GM23338 (cell line): ENCODE results near the gene ADAMTS19. TPM values are rescaled to one million over a fixed set of nuclear protein-coding genes. Genes with fewer than 3 reads are reported as not detected.

ENCODE experiments used
- ATAC-seq: fragments of 200-7000 bp; cut with Tn5 transposase; 3 replicates; pipeline ENCODE4 v1.9.1; 2020
- DNase-seq: peaks from one replicate; pipeline ENCODE4 v3.0.0-alpha.2; 2015; ENCODE audit warnings: low spot score
- H2AFZ ChIP-seq: fragments of 200-600 bp; sonication (generic); 2 replicates; pipeline ENCODE4 v1.8.0; 2016; ENCODE audit warnings: antibody characterized with exemption, mild to moderate bottlenecking, moderate library complexity
- H3F3A ChIP-seq: fragments of 200-600 bp; sonication (generic); replicated peaks from 2 replicates; pipeline ENCODE4 v1.8.0; 2017; ENCODE audit warnings: antibody characterized with exemption, mixed run types, low read depth
- H3K27ac ChIP-seq: fragments of 200-600 bp; sonication (generic); 2 replicates; pipeline ENCODE4 v1.6.1; 2016; ENCODE audit warnings: low read depth
- H3K27me3 ChIP-seq: fragments of 200-600 bp; sonication (generic); 2 replicates; pipeline ENCODE4 v1.8.0; 2016; ENCODE audit warnings: mild to moderate bottlenecking, mixed run types, moderate library complexity; ENCODE audit not compliant: insufficient read depth
- H3K36me3 ChIP-seq: fragments of 200-600 bp; sonication (generic); 2 replicates; pipeline ENCODE4 v1.8.0; 2016; ENCODE audit warnings: mild to moderate bottlenecking; ENCODE audit not compliant: insufficient read depth
- H3K4me1 ChIP-seq: fragments of 200-600 bp; sonication (generic); 2 replicates; pipeline ENCODE4 v1.8.0; 2016; ENCODE audit warnings: mild to moderate bottlenecking, moderate library complexity; ENCODE audit not compliant: insufficient read depth
- H3K4me2 ChIP-seq: fragments of 200-600 bp; sonication (generic); 2 replicates; pipeline ENCODE4 v1.7.1; 2017; ENCODE audit warnings: mixed run types
- H3K4me3 ChIP-seq: fragments of 200-600 bp; sonication (generic); 2 replicates; pipeline ENCODE4 v1.6.1; 2016; ENCODE audit warnings: mixed run types
- H3K79me2 ChIP-seq: fragments of 200-600 bp; sonication (generic); replicated peaks from 2 replicates; pipeline ENCODE4 v1.8.0; 2017; ENCODE audit warnings: mild to moderate bottlenecking; ENCODE audit not compliant: insufficient read depth
- H3K9me2 ChIP-seq: fragments of 200-600 bp; sonication (generic); 2 replicates; pipeline ENCODE4 v1.8.0; 2017; ENCODE audit not compliant: insufficient read depth
- H4K20me1 ChIP-seq: fragments of 200-600 bp; sonication (generic); replicated peaks from 2 replicates; pipeline ENCODE4 v1.8.0; 2017; ENCODE audit warnings: mild to moderate bottlenecking; ENCODE audit not compliant: insufficient read depth
- H3K27ac Mint-ChIP-seq: 2 replicates; pipeline ENCODE4 v1.8.0; 2020; ENCODE audit warnings: inconsistent platforms, mild to moderate bottlenecking, moderate library complexity, mixed read lengths
- H3K27me3 Mint-ChIP-seq: 3 replicates; pipeline ENCODE4 v1.8.0; 2022; ENCODE audit warnings: low read depth, mild to moderate bottlenecking, moderate library complexity, mixed read lengths, inconsistent platforms; ENCODE audit not compliant: insufficient read depth, poor library complexity
- H3K36me3 Mint-ChIP-seq: 3 replicates; pipeline ENCODE4 v1.8.0; 2021; ENCODE audit warnings: low read depth, mild to moderate bottlenecking, inconsistent platforms, moderate library complexity, mixed read lengths
- H3K4me1 Mint-ChIP-seq: 3 replicates; pipeline ENCODE4 v1.8.0; 2020; ENCODE audit warnings: mild to moderate bottlenecking, inconsistent platforms, mixed read lengths
- H3K4me3 Mint-ChIP-seq: 3 replicates; pipeline ENCODE4 v1.8.0; 2021; ENCODE audit warnings: moderate library complexity, mild to moderate bottlenecking, inconsistent platforms, mixed read lengths
- H3K9me3 Mint-ChIP-seq: 3 replicates; pipeline ENCODE4 v1.8.0; 2020; ENCODE audit warnings: moderate library complexity, mild to moderate bottlenecking, inconsistent platforms, mixed read lengths
- CREB1 ChIP-seq: fragments of 250-450 bp; sonication (Bioruptor Pico); IDR thresholded peaks from 2 replicates; pipeline ENCODE4 v1.5.0; 2020; ENCODE audit warnings: low read depth, mild to moderate bottlenecking, moderate library complexity
- EZH2 ChIP-seq: fragments of 200-600 bp; sonication (generic); IDR thresholded peaks from one replicate; pipeline ENCODE4 v1.8.0; 2017; ENCODE audit warnings: antibody characterized with exemption, mild to moderate bottlenecking, low read depth; ENCODE audit not compliant: unreplicated experiment
- EZH2phosphoT487 ChIP-seq: fragments of 200-600 bp; sonication (generic); IDR thresholded peaks from one replicate; pipeline ENCODE4 v1.8.1; 2018; ENCODE audit warnings: antibody characterized with exemption; ENCODE audit not compliant: unreplicated experiment
- JUNB ChIP-seq: IDR thresholded peaks from one replicate; pipeline ENCODE4 v1.6.1; 2016; ENCODE audit warnings: antibody characterized with exemption; ENCODE audit not compliant: unreplicated experiment
- NANOG ChIP-seq: IDR thresholded peaks from 2 replicates; pipeline ENCODE4 v1.6.1; 2016; ENCODE audit warnings: antibody characterized with exemption, borderline replicate concordance
- POLR2AphosphoS5 ChIP-seq: IDR thresholded peaks from 2 replicates; pipeline ENCODE4 v1.6.1; 2016; ENCODE audit warnings: antibody characterized with exemption, low read depth
- STAT1 ChIP-seq: IDR thresholded peaks from one replicate; pipeline ENCODE4 v1.6.1; 2016; ENCODE audit warnings: antibody characterized with exemption; ENCODE audit not compliant: unreplicated experiment
- ZNF114 ChIP-seq: fragments of 250-450 bp; sonication (Bioruptor Pico); IDR thresholded peaks from 2 replicates; pipeline ENCODE4 v1.5.0; 2020; ENCODE audit warnings: mild to moderate bottlenecking, moderate library complexity
- ZNF331 ChIP-seq: fragments of 250-450 bp; sonication (Bioruptor Pico); IDR thresholded peaks from 2 replicates; pipeline ENCODE4 v1.5.0; 2020; ENCODE audit warnings: low read depth, mild to moderate bottlenecking, moderate library complexity
- polyA plus RNA-seq: library from polyadenylated mRNA; unstranded; fragments of >200 nt; fragmentation: Nextera tagmentation; extraction: Ambion mirVana; gene quantifications from 2 replicates; pipeline ENCODE4 v1.2.1, GENCODE V29; 2016
- total RNA-seq: library from RNA; depleted of rRNA; stranded (reverse); fragments of >200 nt; shearing (Covaris generic); gene quantifications from 2 replicates; pipeline ENCODE4 v1.2.3, GENCODE V29; 2014
- TF ChIP-seq, protein P1 (sequence below), 2 experiments: fragments of 200-600 bp in 1 of 2; sonication (generic) in 1 of 2; conservative IDR thresholded peaks; 2 replicates each; pipeline versions ENCODE4 v1.5.1 to v1.6.1; 2016 to 2017; ENCODE audit warnings: antibody characterized with exemption in 2 of 2, low read depth in 2 of 2, mild to moderate bottlenecking in 2 of 2, moderate library complexity in 1 of 2
- TF ChIP-seq, protein P2 (sequence below): IDR thresholded peaks from 2 replicates; pipeline ENCODE4 v1.6.1; 2016; ENCODE audit warnings: antibody characterized with exemption
- TF ChIP-seq, protein P3 (sequence below): fragments of 250-450 bp; sonication (Bioruptor Pico); IDR thresholded peaks from 2 replicates; pipeline ENCODE4 v1.5.0; 2020; ENCODE audit warnings: mild to moderate bottlenecking, moderate library complexity
- TF ChIP-seq, protein P4 (sequence below): IDR thresholded peaks from one replicate; pipeline ENCODE4 v1.6.1; 2018; ENCODE audit warnings: antibody characterized with exemption; ENCODE audit not compliant: unreplicated experiment

ADAMTS19 gene
- total and polyA plus RNA-seq, 2 experiments from 2014 or later: 6.0 to 27.4 TPM

DNA sequence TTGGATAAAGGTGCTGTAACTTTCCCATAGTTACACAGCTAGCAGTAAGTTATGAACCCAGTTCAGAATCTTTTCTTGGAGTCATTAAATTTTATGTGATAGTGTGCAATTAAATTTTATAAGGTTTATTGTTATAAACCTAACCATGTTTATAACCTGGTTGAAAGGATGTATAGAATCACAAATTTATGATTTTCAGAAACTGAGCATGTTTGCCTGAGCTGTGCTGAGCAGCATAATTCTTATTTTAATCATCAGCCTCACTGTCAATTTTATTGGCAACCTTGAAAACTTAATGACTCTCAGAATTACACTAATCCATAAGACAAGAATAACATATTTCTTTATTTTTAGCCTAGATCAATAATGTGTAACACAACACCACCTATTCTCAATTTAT lies 46.9 kb downstream of the ADAMTS19 start:
- no peaks in the 10 kb centered on the region for H3F3A ChIP-seq
- H3K36me3 Mint-ChIP-seq: no peaks in the 10 kb centered on the region
- H3K4me2 ChIP-seq: no peak overlapping the region
- DNase-seq: no peak
- no peak overlapping the region for H3K27ac Mint-ChIP-seq
- TF ChIP-seq, protein P1, sequence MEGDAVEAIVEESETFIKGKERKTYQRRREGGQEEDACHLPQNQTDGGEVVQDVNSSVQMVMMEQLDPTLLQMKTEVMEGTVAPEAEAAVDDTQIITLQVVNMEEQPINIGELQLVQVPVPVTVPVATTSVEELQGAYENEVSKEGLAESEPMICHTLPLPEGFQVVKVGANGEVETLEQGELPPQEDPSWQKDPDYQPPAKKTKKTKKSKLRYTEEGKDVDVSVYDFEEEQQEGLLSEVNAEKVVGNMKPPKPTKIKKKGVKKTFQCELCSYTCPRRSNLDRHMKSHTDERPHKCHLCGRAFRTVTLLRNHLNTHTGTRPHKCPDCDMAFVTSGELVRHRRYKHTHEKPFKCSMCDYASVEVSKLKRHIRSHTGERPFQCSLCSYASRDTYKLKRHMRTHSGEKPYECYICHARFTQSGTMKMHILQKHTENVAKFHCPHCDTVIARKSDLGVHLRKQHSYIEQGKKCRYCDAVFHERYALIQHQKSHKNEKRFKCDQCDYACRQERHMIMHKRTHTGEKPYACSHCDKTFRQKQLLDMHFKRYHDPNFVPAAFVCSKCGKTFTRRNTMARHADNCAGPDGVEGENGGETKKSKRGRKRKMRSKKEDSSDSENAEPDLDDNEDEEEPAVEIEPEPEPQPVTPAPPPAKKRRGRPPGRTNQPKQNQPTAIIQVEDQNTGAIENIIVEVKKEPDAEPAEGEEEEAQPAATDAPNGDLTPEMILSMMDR (conservative IDR thresholded peaks at IDR 0.05; ENCODE audit: low read depth in 2 of 2): no peak
- no peak for TF ChIP-seq ZNF114
- TF ChIP-seq, protein P2, sequence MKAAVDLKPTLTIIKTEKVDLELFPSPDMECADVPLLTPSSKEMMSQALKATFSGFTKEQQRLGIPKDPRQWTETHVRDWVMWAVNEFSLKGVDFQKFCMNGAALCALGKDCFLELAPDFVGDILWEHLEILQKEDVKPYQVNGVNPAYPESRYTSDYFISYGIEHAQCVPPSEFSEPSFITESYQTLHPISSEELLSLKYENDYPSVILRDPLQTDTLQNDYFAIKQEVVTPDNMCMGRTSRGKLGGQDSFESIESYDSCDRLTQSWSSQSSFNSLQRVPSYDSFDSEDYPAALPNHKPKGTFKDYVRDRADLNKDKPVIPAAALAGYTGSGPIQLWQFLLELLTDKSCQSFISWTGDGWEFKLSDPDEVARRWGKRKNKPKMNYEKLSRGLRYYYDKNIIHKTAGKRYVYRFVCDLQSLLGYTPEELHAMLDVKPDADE: no peak
- no peak for TF ChIP-seq POLR2AphosphoS5
- TF ChIP-seq ZNF331 (CRISPR knock-in tag): no peak
- no peak for TF ChIP-seq EZH2phosphoT487
- TF ChIP-seq STAT1: no peak
- TF ChIP-seq EZH2: no peak
- TF ChIP-seq NANOG: no peak
- no peak for TF ChIP-seq CREB1
- no peak for TF ChIP-seq JUNB
- TF ChIP-seq, protein P3, sequence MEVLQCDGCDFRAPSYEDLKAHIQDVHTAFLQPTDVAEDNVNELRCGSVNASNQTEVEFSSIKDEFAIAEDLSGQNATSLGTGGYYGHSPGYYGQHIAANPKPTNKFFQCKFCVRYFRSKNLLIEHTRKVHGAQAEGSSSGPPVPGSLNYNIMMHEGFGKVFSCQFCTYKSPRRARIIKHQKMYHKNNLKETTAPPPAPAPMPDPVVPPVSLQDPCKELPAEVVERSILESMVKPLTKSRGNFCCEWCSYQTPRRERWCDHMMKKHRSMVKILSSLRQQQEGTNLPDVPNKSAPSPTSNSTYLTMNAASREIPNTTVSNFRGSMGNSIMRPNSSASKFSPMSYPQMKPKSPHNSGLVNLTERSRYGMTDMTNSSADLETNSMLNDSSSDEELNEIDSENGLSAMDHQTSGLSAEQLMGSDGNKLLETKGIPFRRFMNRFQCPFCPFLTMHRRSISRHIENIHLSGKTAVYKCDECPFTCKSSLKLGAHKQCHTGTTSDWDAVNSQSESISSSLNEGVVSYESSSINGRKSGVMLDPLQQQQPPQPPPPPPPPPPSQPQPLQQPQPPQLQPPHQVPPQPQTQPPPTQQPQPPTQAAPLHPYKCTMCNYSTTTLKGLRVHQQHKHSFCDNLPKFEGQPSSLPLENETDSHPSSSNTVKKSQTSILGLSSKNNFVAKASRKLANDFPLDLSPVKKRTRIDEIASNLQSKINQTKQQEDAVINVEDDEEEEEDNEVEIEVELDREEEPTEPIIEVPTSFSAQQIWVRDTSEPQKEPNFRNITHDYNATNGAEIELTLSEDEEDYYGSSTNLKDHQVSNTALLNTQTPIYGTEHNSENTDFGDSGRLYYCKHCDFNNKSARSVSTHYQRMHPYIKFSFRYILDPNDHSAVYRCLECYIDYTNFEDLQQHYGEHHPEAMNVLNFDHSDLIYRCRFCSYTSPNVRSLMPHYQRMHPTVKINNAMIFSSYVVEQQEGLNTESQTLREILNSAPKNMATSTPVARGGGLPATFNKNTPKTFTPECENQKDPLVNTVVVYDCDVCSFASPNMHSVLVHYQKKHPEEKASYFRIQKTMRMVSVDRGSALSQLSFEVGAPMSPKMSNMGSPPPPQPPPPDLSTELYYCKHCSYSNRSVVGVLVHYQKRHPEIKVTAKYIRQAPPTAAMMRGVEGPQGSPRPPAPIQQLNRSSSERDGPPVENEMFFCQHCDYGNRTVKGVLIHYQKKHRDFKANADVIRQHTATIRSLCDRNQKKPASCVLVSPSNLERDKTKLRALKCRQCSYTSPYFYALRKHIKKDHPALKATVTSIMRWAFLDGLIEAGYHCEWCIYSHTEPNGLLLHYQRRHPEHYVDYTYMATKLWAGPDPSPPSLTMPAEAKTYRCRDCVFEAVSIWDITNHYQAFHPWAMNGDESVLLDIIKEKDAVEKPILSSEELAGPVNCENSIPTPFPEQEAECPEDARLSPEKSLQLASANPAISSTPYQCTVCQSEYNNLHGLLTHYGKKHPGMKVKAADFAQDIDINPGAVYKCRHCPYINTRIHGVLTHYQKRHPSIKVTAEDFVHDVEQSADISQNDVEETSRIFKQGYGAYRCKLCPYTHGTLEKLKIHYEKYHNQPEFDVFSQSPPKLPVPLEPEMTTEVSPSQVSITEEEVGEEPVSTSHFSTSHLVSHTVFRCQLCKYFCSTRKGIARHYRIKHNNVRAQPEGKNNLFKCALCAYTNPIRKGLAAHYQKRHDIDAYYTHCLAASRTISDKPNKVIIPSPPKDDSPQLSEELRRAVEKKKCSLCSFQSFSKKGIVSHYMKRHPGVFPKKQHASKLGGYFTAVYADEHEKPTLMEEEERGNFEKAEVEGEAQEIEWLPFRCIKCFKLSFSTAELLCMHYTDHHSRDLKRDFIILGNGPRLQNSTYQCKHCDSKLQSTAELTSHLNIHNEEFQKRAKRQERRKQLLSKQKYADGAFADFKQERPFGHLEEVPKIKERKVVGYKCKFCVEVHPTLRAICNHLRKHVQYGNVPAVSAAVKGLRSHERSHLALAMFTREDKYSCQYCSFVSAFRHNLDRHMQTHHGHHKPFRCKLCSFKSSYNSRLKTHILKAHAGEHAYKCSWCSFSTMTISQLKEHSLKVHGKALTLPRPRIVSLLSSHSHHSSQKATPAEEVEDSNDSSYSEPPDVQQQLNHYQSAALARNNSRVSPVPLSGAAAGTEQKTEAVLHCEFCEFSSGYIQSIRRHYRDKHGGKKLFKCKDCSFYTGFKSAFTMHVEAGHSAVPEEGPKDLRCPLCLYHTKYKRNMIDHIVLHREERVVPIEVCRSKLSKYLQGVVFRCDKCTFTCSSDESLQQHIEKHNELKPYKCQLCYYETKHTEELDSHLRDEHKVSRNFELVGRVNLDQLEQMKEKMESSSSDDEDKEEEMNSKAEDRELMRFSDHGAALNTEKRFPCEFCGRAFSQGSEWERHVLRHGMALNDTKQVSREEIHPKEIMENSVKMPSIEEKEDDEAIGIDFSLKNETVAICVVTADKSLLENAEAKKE (CRISPR knock-in tag): no peak
- TF ChIP-seq, protein P4, sequence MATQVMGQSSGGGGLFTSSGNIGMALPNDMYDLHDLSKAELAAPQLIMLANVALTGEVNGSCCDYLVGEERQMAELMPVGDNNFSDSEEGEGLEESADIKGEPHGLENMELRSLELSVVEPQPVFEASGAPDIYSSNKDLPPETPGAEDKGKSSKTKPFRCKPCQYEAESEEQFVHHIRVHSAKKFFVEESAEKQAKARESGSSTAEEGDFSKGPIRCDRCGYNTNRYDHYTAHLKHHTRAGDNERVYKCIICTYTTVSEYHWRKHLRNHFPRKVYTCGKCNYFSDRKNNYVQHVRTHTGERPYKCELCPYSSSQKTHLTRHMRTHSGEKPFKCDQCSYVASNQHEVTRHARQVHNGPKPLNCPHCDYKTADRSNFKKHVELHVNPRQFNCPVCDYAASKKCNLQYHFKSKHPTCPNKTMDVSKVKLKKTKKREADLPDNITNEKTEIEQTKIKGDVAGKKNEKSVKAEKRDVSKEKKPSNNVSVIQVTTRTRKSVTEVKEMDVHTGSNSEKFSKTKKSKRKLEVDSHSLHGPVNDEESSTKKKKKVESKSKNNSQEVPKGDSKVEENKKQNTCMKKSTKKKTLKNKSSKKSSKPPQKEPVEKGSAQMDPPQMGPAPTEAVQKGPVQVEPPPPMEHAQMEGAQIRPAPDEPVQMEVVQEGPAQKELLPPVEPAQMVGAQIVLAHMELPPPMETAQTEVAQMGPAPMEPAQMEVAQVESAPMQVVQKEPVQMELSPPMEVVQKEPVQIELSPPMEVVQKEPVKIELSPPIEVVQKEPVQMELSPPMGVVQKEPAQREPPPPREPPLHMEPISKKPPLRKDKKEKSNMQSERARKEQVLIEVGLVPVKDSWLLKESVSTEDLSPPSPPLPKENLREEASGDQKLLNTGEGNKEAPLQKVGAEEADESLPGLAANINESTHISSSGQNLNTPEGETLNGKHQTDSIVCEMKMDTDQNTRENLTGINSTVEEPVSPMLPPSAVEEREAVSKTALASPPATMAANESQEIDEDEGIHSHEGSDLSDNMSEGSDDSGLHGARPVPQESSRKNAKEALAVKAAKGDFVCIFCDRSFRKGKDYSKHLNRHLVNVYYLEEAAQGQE: no peak
- peaks cover 1% of the 10 kb centered on the region for H3K27me3 Mint-ChIP-seq
- ATAC-seq: no peak
- H3K27ac ChIP-seq: no peak overlapping the region
- no peaks in the 10 kb centered on the region for H3K9me2 ChIP-seq
- H3K36me3 ChIP-seq: no peaks in the 10 kb centered on the region
- H4K20me1 ChIP-seq: no peaks in the 10 kb centered on the region
- H3K4me1 Mint-ChIP-seq: no peaks in the 10 kb centered on the region
- no peak overlapping the region for H2AFZ ChIP-seq
- no peaks in the 10 kb centered on the region for H3K4me1 ChIP-seq
- H3K9me3 Mint-ChIP-seq: no peaks in the 10 kb centered on the region; the same call in 2 of the 3 replicates
- no peaks in the 10 kb centered on the region; the same call in 1 of the 2 replicates for H3K79me2 ChIP-seq
- no peak overlapping the region for H3K4me3 Mint-ChIP-seq
- H3K27me3 ChIP-seq: no peaks in the 10 kb centered on the region
- no peak overlapping the region for H3K4me3 ChIP-seq
